Common myeloid progenitor, CD34-positive (primary cell): ENCODE results near the gene PLD2.
"Not testable (repeated sequence)": the region's sequence is repeated elsewhere in the genome, so short reads cannot be mapped to it uniquely, and the experiment has no call there.

ENCODE experiments used
- CTCF ChIA-PET: fragments of 350-600 bp; sonication (Branson Sonifier 250); formaldehyde crosslinking; loops from one replicate; lab custom pipeline; 2021; ENCODE audit warnings: antibody characterized with exemption; lab: Charles Lee
- POLR2A ChIA-PET: fragments of 350-600 bp; sonication (Branson Sonifier 250); formaldehyde crosslinking; loops from one replicate; lab custom pipeline; 2021; ENCODE audit warnings: antibody characterized with exemption; lab: Charles Lee
- DNase-seq, 3 donors: peaks; one replicate each; pipeline versions ENCODE4 v3.0.0 to v3.0.0-alpha.2; 2013
- H3K27ac ChIP-seq, 2 experiments: 1 replicate in 1 of 2; 2 replicates in 1 of 2; pipeline ENCODE4 v1.7.0; 2013; ENCODE audit warnings: inconsistent platforms in 2 of 2, low read length in 2 of 2, mild to moderate bottlenecking in 2 of 2, low read depth in 1 of 2, moderate library complexity in 1 of 2; ENCODE audit not compliant: severe bottlenecking in 2 of 2, insufficient read depth in 1 of 2, poor library complexity in 1 of 2
- H3K27me3 ChIP-seq, 5 experiments: replicated peaks in 2 of 5; 1 replicate in 3 of 5; 2 replicates in 2 of 5; pipeline versions ENCODE4 v1.6.1 to v1.7.0; 2013; ENCODE audit warnings: low read length in 4 of 5, mild to moderate bottlenecking in 2 of 5, moderate library complexity in 2 of 5, inconsistent platforms in 1 of 5; ENCODE audit not compliant: insufficient read depth in 5 of 5, control insufficient read depth in 4 of 5
- H3K36me3 ChIP-seq, 4 experiments: 1 replicate in 2 of 4; 2 replicates in 2 of 4; pipeline versions ENCODE4 v1.6.1 to v1.7.0; 2013; ENCODE audit warnings: low read length in 3 of 4, control low read depth in 1 of 4, mild to moderate bottlenecking in 1 of 4; ENCODE audit not compliant: control insufficient read depth in 4 of 4, insufficient read depth in 4 of 4
- H3K4me1 ChIP-seq, 4 experiments: 1 replicate in 3 of 4; 2 replicates in 1 of 4; pipeline versions ENCODE4 v1.6.1 to v1.7.1; 2013; ENCODE audit warnings: low read length in 3 of 4, mild to moderate bottlenecking in 3 of 4, control low read depth in 1 of 4, inconsistent platforms in 1 of 4, moderate library complexity in 1 of 4; ENCODE audit not compliant: control insufficient read depth in 4 of 4, insufficient read depth in 4 of 4; ENCODE audit errors: control extremely low read depth in 1 of 4
- H3K4me3 ChIP-seq, 7 experiments: 1 replicate in 4 of 7; 2 replicates in 3 of 7; pipeline versions ENCODE4 v1.5.1 to v1.7.0; 2013; ENCODE audit warnings: mild to moderate bottlenecking in 7 of 7, low read length in 6 of 7, moderate library complexity in 6 of 7, inconsistent platforms in 2 of 7, low read depth in 2 of 7, control low read depth in 1 of 7; ENCODE audit not compliant: insufficient read depth in 4 of 7, control insufficient read depth in 1 of 7; ENCODE audit errors: extremely low read depth in 1 of 7
- H3K9me3 ChIP-seq, 5 experiments: 1 replicate in 4 of 5; 2 replicates in 1 of 5; pipeline versions ENCODE4 v1.6.1 to v1.7.1; 2013; ENCODE audit warnings: low read length in 4 of 5, mild to moderate bottlenecking in 2 of 5, inconsistent platforms in 1 of 5, low read depth in 1 of 5, moderate library complexity in 1 of 5; ENCODE audit not compliant: control insufficient read depth in 4 of 5, insufficient read depth in 2 of 5; ENCODE audit errors: control extremely low read depth in 1 of 5
- WGBS: methylation state at CpG from one replicate; pipeline ENCODE4 v1.1.5; 2013; ENCODE audit not compliant: insufficient coverage; 5-methylcytosine and 5-hydroxymethylcytosine counted together

The PLD2 gene

GRCh38 chr17:4859816-4860625 lies 53.1 kb downstream of the PLD2 start:
- H3K36me3 ChIP-seq, result peaks cover 0 to 12% (median 6%) of the 10 kb centered on the region in 4 experiments
- no peak overlapping the region for H3K27ac ChIP-seq
- H3K4me3 ChIP-seq, result no peak overlapping the region
- DNase-seq, result no peak
- H3K9me3 ChIP-seq, result no peaks in the 10 kb centered on the region
- WGBS, result 98% methylated on average over 26 of the region's 32 CpGs
- ChIA-PET CTCF (no interaction called here), POLR2A (no interaction called here)
- H3K27me3 ChIP-seq, result no peaks in the 10 kb centered on the region
- H3K4me1 ChIP-seq, result peaks cover 0 to 12% (median 3%) of the 10 kb centered on the region in 4 experiments

GRCh38 chr17:4860651-4861050 lies 53.7 kb downstream of the PLD2 start:
- CTCF ChIA-PET, result no interaction called here
- Histone ChIP-seq H3K4me1 (peaks cover 0 to 12% (median 3%) of the 10 kb centered on the region in 4 experiments), H3K27ac (no peak overlapping the region), H3K9me3 (no peaks in the 10 kb centered on the region), H3K36me3 (peaks cover 0 to 12% (median 6%) of the 10 kb centered on the region in 4 experiments), H3K4me3 (no peak overlapping the region), H3K27me3 (no peaks in the 10 kb centered on the region)
- DNase-seq, result no peak
- POLR2A ChIA-PET, result no interaction called here
- WGBS, result 100% methylated on average over 7 of the region's 9 CpGs

- H3K4me1 ChIP-seq, result peaks cover 0 to 12% (median 3%) of the 10 kb centered on the region in 4 experiments
- no peak overlapping the region for H3K27ac ChIP-seq
- no peaks in the 10 kb centered on the region for H3K27me3 ChIP-seq
- ChIA-PET CTCF (interaction anchor here (1.5 kb wide), 1 partner anchor 24 kb away, joined by 4 read pairs; no protein-coding TSS in a partner anchor), POLR2A (no interaction called here)
- DNase-seq, result no peak
- H3K36me3 ChIP-seq, result peaks cover 0 to 12% (median 6%) of the 10 kb centered on the region in 4 experiments
- H3K4me3 ChIP-seq, result no peak overlapping the region
- 94% methylated on average over 15 of the region's 16 CpGs for WGBS
- no peaks in the 10 kb centered on the region for H3K9me3 ChIP-seq
Measured at GRCh38 chr17:4861052-4861451, 54.1 kb downstream of the PLD2 start.

GRCh38 chr17:4862720-4863119 lies 55.8 kb downstream of the PLD2 start:
- no peak overlapping the region for H3K4me3 ChIP-seq
- H3K27ac ChIP-seq, result no peak overlapping the region
- WGBS, result 96% methylated on average over 4 of the region's 4 CpGs
- ChIA-PET CTCF (interaction anchor here (0.5 kb wide), 1 partner anchor 13 kb away, joined by 3 read pairs; no protein-coding TSS in a partner anchor), POLR2A (no interaction called here)
- no peaks in the 10 kb centered on the region for H3K27me3 ChIP-seq
- DNase-seq, result no peak
- H3K4me1 ChIP-seq, result peaks cover 0 to 9% (median 3%) of the 10 kb centered on the region in 4 experiments
- peaks cover 0 to 12% (median 6%) of the 10 kb centered on the region in 4 experiments for H3K36me3 ChIP-seq
- no peaks in the 10 kb centered on the region for H3K9me3 ChIP-seq

GRCh38 chr17:4863321-4863720 lies 56.4 kb downstream of the PLD2 start:
- ChIA-PET POLR2A (no interaction called here), CTCF (no interaction called here)
- H3K4me3 ChIP-seq, result no peak overlapping the region
- H3K36me3 ChIP-seq, result peaks cover 0 to 12% (median 6%) of the 10 kb centered on the region in 4 experiments
- peaks cover 0 to 4% (median 2%) of the 10 kb centered on the region in 4 experiments for H3K4me1 ChIP-seq
- H3K27ac ChIP-seq, result no peak overlapping the region
- no peak for DNase-seq
- 100% methylated on average over 1 of the region's 1 CpG for WGBS
- no peaks in the 10 kb centered on the region for H3K27me3 ChIP-seq
- no peaks in the 10 kb centered on the region for H3K9me3 ChIP-seq

GRCh38 chr17:4867535-4867934 lies 60.6 kb downstream of the PLD2 start:
- DNase-seq, H3K4me3 ChIP-seq, H3K9me3 ChIP-seq, H3K36me3 ChIP-seq, H3K27ac ChIP-seq, H3K4me1 ChIP-seq, H3K27me3 ChIP-seq, POLR2A ChIA-PET: not testable (repeated sequence)
- no CpG with 5 or more reads among the region's 5 CpGs for WGBS
- CTCF ChIA-PET, result interaction anchor here (0.9 to 1.1 kb wide), 2 partner anchors 9 to 23 kb away, joined by 3 read pairs; no protein-coding TSS in a partner anchor
